ENCODE measurements around the gene UBL4A.

UBL4A gene

DNA sequence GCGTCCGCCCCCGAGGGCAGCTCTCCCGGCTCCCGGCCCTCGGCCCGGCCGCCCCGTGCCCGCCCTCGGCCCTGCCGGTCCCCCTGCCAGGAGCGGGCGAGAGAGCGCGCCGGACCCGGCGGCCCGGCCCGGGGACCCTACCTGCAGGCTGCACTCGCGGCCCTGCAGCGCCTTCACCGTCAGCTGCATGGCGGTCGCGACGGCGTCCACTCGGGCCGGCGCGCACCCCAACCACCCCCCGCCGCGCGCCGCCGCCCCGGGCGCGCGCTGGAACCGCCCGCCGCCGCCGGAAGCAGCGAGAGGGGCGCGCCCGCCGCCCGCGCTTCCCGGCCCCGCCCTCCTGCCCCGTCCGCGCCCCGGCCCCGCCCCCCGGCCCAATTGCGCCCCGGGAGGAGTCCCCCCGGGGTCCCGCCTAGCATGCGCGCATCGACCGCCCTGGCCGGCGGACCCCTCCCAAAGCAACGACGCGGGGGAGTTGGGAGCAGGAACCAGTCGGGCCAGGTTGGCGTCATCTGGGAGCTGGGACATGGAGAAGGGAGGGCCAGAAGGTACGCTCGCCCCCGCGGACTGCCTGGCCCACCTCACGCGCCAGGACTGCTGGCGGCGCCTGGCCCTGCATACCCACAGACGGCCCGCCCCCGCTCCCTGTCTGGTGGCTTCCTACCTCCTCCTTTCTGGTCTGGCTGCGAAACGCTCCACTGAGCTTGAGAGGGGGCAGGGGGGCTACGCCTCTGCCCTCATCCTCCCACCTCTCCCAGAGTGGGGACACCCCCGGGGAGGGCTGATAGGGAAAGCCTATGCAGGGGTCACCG, at the start of gene UBL4A:
UBL4A (minus strand) TSS at position 220 of the 812 bp plus-strand sequence; CDS start at position 189, 31 bp downstream.
- DNase-seq (ENCODE audit: low spot score): peak; percentile 47

DNA sequence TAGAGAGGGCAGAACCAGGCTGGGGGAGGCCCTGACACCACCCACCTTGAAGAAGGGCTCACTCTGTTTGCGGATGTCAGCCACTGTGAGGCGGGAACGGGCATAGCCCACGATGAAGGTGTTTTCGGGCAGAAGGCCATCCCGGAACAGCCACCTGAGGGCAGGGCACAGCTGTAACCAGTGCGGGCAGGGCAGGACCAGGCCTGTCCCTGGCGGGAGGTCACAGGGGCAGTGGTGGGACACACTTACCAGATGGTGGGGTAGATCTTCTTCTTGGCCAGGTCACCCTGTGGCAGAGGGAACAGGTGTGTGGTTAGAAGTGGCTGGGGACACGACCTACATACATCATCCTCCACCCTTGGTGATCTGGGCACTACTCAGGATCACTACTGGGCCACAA, 49.5 kb upstream of the UBL4A start:
- no peak for DNase-seq (ENCODE audit: low spot score)

DNA sequence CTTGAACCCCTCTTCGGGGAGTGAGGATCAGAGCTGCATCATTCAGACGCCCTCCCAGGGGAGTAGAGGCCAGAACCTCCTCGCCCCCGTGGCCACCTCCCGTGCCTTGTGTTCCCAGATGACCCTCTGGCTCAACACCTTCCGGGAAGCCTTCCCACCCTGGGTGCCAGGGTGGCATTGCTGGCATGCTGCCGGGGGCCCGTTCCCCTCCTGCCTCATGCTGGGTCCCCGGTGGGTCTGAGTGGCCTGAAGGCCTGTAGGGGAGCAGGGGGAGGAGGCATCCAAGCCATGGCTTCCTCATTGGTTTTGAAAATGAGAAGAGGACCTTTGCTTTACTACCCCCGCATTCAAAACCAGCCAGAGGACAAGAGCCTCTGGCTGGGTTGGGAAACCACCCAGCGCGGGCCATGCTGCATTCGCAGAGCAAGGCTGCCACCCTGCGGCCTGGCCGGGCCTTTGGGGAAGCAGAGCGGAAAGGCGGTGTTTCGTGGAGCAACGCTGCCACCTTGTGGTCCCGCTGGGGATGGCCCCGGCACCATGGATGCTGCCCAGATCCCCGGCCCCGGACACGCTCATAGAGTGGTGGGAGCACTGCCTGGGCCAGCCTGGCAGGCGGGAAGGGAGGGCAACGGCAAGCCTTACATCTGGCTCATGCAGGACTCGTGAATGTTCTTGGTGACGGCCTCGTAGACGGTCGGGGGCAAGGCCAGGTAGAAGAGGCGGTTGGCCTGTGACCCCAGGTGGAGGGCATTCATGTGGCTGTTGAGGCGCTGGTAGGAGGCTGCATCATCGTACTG, 48.3 kb upstream of the UBL4A start:
- peak; percentile 93 for DNase-seq (ENCODE audit: low spot score)

DNA sequence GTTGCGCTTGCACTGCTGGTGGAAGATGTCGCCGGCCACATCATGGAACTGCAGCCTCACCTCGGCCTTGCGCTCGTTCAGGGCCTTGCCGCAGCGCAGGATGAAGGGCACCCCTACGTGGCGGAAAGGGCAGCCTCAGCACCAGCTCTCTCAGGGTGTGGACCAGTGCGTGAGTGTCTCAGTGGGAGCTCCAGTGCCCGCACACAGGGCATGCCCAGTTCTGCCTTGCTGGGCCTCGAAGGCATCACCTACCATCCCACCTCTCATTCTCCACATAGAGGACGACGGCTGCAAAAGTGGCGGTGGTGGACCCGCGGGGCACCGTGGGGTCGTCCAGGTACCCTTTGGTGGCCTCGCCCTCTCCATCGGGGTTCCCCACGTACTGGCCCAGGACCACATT, 46.3 kb upstream of the UBL4A start:
- no peak for DNase-seq (ENCODE audit: low spot score)

DNA sequence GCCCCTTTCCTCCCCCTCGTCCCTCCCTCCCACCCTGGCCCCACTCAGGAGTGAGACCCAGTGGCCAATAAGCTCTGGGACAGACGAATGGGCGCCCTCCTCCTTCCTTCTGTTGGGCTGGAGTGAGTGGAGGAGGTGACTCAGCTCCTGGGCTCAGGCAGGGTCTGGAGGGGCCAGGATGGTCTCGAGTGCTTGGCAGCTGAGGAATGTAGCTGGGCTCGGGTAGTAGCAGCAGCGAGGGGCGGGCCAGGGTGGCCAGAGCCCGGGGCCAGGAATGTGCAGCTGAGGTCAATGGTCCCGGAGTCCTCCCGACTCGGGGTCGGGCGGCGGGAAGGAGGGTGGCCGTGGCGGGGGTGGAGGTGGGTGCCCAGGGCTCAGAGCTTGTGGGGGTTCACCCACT, 45.2 kb upstream of the UBL4A start:
- no peak for DNase-seq (ENCODE audit: low spot score)

DNA sequence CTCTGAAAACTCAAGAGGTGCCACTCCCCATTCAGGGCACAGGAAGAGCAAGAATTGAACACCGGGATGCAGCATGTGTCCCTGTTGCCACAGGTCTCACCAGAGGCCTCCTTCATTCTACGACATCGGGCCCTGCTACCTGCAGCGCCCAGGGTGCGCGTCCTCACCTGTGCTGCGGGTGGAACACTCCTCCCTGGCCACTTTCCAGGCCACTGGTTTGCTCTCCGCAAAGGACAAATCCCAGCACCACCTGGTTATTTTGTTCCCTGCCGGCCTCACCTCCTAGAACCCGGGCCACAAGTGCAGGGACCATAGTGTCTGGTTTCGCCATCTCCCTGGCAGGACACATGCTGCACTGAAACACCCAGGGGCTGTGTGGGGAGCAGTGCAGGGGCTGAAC, 43.9 kb upstream of the UBL4A start:
- DNase-seq (ENCODE audit: low spot score): no peak

DNA sequence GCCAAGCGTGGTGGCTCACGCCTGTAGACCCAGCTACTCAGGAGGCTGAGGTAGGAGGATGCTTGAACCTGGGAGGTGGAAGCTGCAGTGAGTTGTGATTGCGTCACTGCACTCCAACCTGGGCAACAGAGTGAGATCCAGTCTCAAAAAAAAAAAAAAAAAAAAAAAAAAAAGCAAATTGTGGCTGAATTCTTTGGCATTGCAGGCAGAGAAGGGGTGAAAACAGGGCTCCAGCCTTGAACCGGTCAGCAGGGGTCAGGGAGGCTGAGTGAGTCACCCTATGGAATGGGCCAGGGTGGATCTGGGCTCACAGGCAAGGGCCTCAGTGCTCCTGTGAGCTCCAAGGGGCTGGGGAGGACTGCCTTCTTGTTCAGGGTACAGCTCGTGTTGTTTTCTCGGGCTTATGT, 42.8 kb upstream of the UBL4A start:
- no peak for DNase-seq (ENCODE audit: low spot score)

DNA sequence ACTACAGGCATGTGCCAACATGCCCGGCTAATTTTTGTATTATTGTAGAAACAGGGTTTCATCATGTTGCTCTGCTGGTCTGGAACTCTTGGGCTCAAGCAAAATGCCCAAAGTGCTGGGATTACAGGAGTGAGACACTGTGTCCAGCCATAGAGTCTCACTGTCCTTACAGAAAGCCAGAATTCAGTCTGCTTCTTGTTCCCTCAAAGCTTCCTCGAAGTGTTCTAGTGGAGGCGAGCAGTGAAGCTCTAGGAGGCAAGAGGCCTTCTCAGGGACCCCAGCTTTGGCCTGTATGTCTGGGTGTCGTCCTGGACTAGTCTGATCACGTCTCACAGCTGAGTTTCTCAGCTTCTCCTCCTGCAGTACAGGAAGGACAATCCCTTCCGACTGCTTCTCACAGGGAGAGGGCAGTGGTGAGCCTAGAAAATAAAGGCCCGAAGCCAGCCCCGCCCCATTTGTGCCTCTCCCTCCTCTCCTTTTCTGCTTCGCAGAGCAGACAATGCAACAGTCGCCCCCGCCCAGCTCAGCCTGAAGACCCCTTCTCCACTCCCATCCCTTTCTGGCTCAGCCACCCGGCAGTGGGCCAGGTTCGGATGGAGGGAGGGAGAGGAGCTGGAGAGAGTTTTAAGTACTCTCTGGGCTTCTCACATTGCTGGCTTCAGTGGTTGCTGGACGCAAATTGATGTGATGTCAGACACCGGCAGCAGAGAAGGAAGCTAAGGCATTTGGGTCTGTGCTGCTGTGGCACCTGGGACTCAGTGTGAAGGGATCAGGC, 40.7 kb upstream of the UBL4A start:
- peak; percentile 57 for DNase-seq (ENCODE audit: low spot score)

DNA sequence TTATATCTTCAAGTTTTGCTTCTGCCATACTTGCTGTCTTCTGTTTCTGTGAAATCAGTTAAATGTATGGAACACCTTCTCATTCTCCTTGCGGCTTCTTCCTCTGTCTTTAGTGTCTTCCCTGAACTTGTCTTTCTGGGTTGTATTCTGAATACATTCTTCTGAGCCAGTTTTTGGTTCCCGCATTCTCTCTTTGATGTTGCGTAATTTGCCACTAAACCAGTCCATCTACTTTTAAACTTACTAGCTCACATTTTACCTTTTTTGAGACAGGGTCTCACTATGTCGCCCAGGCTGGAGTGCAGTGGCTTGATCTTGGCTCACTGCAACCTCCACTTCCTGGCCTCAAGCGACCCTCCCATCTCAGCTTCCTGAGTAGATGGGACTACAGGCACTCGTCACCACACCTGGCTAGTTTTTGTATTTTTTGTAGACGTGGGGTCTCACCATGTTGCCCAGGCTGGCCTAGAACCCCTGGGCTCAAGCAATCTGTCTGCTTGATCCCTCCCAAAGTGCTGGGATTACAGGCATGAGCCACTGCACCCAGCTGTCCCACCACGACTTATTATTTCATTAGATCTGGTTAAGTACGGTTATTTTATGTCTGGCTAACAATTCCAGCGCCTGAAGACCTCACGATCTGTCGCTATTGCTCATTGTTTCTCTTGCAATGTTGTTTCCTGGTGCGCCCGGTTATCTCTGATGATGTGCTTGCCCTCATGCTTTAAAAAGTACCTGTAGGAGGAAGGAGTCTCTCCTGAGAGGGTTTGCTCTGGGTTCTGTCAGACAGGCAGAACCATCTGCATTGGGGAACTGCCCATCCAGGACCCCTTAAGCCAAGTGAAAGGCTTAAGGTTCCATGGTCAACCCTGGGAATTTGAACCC, 39.4 kb upstream of the UBL4A start:
- DNase-seq (ENCODE audit: low spot score): no peak

DNA sequence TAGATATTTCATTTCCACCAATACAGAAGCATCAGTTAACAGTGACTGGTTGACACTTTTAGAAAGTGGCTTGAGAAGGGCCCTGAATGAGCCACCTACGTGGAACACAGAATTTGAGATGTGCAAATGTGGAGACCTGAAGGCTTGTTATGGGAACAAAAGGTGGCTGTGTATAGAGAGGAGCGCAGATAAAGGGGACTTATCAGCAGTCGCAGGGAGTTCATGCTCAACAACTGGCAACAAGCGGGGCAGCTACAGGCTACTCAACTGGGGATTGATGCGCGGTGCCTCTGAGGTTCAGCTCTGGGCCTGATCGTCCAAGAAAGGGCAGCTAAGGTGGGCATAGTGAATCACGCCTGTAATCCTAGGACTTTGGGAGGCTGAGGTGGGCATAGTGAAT, 33.0 kb upstream of the UBL4A start:
- no peak for DNase-seq (ENCODE audit: low spot score)

DNA sequence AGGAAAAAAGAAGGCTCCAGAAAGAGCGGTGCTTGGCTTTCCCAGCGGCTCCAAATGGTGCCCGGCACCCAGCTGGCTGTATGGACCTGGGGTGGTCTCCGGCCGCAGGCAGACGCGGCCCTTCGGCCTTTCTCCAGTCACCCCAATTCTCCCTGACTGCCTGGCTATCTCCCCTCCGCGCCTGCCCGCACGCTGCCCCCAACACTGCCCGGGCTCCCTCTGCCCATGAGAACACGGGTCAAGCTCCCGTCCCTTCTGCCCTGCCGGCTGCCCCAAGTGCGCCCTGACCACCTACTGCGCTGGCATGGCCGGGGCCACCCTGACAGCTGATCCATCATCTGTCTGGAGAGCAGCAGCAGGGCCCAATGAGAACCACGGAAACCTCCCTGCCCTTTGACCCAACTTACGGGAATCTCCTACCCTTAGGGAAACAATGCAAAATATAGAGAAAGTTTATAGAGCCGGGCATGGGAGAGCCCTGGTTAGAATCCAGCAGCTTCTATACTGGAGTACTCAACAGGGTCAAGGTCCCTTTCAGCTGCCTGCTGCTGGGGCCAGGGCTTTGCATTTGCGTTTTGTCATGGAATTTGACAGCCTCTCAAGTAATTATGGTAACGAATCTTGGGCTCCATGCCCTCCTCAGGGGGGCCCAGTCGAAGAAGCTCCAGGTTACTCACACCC, 30.8 kb upstream of the UBL4A start:
- DNase-seq (ENCODE audit: low spot score): no peak

DNA sequence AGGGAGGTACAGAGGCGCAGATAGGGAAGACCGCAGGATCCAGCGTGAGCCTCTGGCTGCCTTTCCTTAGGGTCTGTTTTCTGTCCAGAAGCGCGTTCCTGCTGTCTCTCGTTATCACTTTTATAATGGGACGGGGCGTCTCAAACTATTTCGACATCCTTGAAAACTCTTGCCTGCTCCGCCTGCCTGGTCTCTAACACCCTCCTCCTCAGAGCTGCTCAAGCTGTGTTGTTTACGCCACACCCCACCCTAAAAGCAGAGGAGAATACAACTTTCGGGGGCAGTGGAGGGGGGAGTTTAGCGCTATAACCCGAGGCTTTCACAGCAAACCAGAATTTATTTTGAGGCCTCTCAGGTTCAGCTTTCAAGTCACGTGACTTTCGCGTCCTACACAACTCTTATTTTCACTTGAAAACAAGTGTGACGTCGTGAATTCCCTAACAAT, 30.3 kb upstream of the UBL4A start:
- DNase-seq (ENCODE audit: low spot score): no peak

DNA sequence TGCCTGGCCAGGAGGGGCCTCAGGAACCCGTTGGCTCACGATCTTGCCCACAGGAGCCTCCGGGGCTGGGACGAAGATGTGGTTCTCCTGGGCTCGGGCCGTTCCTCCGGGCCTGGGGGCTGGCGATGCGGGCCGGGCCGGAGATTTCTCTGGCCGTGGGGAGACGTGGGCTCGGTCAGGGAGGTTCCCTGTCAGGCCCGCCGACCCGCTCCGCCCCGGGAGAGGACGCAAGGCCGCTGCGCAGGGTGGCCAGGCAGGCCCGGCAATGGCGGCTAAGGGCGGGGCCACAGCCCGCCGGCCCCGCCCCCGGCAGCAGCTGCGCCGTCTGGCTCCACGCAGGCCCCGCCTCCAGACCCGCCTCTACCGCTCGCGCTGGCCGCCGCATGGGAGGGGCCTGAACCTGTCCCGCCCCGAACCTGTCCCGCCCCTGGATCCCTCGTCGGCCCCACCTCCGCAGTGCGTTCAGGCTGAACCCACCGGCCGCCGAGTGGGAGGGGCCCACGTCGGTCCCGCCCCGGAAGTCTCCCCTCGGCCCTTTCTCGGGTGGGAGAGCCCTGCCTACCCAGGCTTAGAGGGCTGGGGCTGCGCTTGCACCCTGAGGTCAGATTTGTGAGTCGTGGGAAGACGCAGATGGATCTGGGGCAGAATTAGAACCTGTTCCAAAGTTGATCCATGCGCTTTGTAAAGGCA, 29.7 kb upstream of the UBL4A start, which contains the start of gene FAM3A:
FAM3A (minus strand) TSS at position 267 of the 690 bp plus-strand sequence. CDS start 460 bp downstream, outside the sequence.
- peak; percentile 94 for DNase-seq (ENCODE audit: low spot score)

DNA sequence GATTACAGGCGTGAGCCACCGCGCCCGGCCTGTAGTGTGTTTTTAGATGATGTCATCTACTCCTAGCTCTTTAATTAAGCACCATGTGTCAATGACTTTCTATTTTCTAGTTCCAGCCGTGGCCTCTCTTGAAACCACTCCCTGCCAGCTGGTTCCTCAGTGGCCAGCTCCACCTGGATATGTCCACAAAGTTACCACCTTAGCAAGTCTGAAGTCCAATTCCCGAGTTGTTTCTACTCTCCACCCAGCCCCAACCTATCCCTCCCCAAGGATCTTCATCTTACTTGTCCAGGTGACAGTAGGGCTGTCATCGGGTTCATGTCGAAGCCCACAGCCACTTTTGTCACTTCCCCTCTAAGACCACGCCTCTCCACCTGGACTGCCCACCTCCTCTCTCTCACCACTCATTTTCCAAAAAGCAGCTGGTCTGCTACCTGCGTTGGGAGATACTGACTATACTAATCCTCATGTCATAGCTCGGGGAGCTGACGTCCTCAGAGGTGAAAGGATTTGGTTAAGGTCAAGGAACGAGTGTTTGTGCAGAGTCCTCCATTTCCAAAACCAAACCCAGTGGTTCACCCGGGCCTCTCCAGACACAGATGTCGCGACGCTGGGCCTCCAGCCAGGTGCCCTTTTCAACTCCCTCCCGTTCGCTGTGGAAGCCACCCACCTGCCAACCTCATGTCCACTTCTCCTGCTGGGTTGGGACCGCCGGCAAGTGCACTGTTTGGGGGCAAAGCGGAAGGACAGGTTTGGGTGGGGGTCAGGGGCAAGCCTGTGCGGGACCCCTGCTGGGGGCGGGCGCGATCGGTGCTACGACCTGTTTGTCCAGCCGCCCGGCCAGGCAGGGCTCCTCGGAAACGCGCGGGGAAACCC, 28.9 kb upstream of the UBL4A start:
- no peak for DNase-seq (ENCODE audit: low spot score)

DNA sequence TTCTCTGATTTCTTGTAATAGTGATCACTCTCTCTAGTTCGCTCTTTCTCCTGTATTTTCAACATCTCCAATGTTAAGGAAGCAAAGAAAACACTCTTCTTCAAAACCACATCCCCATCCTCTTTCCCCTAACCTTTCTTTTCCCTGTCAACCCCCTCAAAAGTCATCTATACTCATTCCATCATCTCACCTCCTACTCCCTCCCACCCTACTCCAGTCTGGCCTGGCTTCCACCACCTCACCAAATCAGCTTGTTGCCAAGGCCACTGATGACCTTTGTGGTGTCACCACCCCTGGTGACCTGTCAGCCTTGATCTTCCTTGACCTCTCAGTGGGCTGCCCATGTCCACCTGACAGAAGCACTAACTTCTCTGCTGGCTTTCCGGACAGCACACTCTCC, 27.3 kb upstream of the UBL4A start:
- no peak for DNase-seq (ENCODE audit: low spot score)

DNA sequence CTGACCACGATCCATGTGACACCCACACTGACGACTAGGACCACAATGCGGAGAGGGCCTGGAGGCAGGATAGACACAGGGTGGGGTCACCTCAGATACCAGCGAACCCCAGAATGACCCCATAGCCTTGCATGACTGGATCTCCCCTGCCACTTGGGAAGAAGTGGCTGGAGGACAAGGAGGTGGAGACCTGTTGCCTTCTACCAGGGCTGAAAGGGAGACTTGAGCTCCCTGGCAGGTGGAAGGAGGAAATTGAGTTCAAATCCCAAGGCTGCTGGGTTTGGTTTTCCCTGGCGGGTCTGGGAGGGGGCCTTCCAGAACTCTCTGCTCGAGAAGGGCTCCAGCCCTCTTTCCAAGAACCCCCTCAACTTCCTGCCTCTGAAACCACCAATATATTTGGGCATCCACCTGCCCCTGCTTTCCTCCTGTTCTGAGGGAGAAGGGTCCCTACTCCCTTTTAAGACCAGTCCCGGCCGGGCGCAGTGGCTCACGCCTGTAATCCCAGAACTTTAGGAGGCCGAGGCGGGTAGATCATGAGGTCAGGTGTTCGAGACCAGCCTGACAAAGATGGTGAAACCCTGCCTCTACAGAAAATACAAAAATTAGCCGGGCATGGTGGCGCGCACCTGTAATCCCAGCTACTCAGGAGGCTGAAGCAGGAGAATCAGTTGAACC, 26.6 kb upstream of the UBL4A start:
- DNase-seq (ENCODE audit: low spot score): no peak

DNA sequence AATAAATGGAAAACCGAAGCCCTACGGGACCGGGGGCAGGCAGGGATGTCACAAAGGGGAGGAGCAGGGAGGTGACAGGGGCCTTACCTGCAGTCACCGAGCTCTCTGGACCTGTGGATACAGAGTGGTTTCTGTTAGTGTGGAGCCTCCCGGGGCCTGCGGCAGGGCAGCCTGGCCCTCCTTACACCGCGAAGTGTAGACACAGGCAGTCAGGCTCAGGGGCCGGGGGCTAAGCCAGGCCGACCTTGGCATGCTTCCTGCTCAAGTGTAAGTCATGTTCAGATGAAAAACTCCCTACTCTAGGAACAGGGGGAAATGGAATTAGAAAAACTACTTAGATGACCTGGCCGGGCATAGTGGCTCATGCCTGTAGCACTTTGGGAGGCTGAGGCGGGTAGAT, 25.3 kb upstream of the UBL4A start:
- no peak for DNase-seq (ENCODE audit: low spot score)

DNA sequence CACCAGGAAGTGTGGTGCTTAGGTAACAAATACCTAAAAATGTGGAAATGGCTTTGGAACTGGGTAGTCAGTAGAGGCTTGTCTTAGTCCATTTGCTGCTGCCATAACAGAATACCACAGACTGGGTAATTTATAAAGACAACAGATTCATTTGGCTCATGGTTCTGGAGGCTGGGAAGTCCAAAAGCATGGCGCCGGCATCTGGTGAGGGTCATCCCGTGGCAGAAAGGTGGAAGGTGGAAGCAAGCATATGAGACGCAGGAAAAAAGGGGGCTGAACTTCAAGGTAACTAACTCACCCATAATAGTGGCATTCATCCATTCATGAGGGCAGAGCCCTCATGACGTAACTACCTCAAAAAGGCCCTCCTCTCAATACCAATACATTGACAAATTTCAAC, 23.0 kb upstream of the UBL4A start:
- no peak for DNase-seq (ENCODE audit: low spot score)

DNA sequence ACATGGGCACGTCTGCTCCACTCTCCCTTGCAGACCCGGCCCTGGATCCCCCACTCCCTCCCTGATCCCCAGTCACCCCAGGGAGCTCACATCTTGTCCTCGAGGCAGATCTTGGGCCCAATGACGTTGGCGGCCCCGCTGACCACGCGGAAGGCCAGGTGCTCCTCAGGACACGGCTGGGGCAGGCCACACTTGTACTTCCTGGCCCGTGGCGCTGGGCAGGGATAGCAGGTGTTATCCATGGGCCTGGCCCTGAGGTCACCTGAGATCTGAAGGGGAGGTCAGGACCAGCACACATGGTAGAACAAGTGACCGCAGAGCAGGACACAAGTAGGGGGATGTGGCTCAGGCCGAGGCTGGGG, 21.9 kb upstream of the UBL4A start:
- no peak for DNase-seq (ENCODE audit: low spot score)
